Limb (tissue), 2 donors: ENCODE results near the gene LCOR.
"Not testable (repeated sequence)": the region's sequence is repeated elsewhere in the genome, so short reads cannot be mapped to it uniquely, and the experiment has no call there.

Source experiments
- DNase-seq, 2 donors: peaks; one replicate each; pipeline ENCODE4 v3.0.0-alpha.2; 2016; ENCODE audit errors: extremely low spot score in 2 of 2

LCOR gene

DNA sequence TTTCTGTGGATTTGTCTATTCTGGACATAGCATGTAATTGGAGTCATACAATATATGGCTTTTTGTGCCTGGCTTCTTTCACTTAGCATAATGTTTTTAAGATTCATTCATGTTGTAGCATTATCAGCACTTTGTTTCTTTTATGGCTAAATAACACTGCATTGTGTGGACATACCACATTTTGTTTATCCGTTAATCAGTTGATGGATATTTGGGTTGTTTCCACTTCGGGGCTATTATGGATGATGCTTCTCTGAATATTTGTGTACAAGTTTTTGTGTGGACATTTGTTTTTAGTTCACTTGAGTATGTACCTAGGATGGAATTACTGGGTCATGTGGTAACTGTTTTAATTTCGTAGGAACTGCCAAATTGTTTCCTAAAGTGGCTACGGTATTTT lies 6.4 kb downstream of the LCOR start:
- no peak for DNase-seq

DNA sequence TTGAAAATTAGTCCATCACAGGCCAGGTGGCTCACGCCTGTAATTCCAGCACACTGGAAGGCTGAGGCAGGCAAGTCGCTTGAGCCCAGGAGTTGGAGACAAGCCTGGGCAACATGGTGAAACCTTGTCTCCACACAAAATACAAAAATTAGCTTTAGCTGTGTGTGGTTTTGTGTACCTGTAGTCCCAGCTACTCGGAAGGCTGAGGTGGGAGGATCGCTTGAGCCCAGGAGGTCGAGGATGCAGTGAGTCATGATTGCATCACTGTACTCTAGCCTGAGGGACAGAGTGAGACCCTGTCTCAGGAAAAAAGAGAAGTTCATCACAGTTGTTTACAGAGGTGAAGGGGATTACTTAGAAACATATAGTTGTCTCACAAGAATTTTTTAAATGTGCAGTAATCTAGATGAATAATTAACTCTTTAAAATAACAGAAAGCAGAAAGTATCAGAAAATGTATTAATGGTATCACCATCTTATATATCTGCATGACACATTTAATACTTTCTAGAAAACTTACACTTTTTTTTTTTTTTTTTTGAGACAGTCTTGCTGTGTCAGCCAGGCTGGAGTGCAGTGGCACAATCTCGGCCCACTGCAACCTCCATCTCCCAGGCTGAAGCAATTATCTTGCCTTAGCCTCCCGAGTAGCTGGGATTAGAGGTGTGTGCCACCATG lies 8.9 kb downstream of the LCOR start:
- DNase-seq = no peak

DNA sequence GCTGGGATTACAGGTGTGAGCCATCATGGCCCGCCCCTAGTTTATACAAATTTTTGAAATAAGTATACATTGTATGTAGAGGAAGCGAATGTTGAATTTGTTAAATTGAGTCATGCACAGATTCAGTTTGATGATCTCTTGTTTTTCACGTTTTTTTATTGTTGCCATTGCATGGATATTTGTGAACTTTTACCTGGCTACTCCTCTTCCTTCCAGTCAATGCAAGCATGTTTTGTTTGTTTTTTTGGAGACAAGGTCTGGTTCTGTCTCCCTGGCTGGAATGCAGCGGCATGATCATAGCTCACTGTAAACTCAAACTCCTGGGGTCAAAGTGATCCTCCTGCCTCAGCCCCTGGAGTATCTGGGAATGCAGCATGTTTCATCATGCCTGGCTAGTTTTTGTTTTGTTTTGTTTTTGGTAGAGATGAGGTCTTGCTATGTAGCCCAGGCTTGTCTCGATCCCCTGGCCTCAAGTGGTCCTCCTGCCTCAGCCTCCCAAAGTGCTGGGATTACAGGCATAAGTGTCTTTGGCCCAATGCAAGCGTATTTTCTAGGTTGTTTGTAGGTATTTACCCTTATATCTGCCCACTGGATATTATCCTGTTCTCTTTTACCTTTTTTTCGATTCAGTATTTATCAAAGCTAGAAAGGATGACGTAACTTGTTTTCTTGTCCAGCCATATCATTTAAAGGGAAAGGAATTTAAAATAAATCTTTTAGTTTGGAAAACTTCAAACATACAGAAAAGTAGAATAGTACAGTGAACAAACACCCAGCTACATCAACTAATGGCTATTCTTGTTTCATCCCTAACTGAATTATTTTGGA lies 11.0 kb downstream of the LCOR start:
- DNase-seq = no peak

DNA sequence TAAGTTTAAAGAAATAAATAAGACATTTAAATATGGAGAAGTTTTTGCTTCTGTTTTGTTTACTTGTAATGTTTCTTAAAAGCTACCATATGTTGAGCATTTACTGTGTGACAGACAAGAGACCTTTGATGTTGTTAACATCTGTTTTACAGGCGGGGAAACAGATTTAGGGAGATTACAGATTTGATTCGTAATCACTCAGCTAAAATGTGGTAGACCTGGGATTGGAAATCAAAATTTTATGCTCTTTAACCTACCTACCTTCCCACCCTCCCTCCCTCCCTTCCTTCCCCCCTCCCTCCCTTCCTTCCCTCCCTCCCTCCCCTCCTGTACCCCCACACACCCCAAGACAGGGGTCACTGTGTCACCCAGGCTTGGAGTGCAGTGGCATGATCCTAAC lies 11.7 kb downstream of the LCOR start:
- DNase-seq = no peak

DNA sequence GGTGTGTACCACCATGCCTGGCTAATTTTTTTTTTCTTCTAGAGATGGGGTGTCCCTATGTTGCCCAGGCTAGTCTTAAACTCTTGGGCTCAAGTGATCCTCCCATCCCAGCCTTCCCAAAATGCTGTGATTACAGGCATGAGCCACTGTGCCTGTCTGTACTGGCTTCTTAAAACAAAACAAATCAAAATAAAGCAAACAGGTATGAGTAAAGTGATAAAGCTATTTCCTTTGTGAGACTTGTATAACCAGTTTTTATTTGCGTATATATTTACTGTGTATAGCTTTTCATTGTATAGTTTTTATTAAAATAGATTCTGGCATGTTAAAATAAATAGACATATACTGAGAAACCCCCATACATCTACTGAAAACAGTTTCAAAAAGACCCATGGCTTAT lies 14.3 kb downstream of the LCOR start:
- DNase-seq = no peak

DNA sequence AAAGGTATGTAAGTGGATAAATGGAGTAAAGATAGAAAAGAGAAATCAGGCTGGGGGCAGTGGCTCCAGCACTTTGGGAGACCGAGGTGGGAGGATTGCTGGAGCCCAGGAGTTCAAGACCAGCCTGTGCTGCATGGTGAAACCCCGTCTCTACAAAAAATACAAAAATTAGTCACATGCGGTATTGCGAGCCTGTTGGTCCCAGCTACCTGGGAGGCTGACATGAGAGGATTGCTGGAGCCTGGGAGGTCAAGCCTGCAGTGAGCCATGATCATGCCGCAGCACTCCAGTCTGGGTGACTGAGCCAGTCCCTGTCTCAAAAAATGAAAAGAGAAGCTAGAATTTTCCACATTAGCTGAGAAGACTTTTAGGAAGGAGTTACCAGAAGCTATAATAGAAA lies 14.8 kb downstream of the LCOR start:
- no peak for DNase-seq

DNA sequence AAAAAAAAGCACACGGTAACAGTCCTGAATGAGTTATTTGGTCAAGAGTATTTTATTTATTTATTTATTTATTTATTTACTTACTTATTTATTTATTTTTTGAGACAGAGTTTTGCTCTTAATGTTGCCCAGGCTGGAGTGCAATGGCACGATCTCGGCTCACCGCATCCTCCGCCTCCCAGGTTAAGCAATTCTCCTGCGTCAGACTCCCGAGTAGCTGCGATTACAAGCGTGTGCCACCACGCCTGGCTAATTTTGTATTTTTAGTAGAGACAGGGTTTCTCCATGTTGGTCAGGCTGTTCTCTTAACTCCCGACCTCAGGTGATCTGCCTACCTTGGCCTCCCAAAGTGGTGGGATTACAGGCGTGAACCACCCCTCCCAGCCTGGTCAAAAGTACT lies 15.3 kb downstream of the LCOR start:
- not testable (repeated sequence) for DNase-seq

DNA sequence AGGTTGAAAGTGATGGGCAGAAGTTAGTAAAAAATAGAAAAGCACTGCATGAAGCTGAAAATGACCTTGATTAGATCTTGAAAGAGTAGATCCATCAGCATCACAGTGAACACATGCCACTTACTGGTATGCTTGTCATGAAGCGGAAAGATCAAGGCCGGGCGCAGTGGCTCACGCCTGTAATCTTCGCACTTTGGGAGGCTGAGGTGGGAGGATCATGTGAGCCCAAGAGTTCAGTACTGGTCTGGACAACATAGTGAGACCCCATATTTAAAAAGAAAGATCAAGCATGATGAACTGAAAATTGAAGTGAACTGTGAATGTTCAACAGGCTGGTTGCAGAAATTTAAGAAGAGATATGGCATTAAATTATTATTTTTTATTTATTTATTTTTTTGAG lies 18.0 kb downstream of the LCOR start:
- DNase-seq = no peak

DNA sequence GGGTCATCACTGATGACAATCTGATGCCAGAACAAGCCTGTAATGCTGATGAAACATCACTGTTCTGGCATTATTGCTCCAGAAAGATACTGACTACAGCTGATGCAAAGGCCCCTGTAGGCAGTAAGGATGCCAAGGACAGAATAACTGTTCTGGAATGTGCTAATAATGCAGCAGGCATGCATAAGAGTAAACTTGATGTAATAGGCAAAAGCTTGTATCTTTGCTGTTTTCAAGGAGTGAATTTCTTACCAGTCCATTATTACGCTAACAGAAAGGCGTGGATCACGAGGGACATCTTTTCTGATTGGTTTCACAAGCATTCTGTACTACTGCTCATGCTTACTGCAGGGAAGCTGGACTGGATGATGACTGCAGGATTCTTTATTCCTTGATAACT lies 18.7 kb downstream of the LCOR start:
- no peak for DNase-seq

DNA sequence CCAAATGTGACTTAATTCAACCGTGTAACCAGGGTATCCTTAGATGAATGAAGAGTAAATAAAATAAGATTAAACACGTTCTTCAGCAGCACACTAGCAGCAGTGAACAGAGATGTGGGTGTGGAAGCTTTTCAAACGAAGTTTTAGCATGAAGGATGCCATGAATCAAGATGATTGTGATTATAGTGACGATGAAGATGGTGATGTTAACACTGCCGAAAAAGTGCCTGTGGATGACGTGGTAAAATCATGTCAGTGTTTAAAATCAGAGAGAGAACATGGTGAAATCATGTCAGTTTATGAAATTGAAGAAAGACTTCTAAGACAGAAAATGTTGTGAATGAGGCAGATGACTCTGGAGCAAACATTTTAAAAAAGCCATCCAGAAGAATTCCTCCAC lies 19.2 kb downstream of the LCOR start:
- DNase-seq = no peak

DNA sequence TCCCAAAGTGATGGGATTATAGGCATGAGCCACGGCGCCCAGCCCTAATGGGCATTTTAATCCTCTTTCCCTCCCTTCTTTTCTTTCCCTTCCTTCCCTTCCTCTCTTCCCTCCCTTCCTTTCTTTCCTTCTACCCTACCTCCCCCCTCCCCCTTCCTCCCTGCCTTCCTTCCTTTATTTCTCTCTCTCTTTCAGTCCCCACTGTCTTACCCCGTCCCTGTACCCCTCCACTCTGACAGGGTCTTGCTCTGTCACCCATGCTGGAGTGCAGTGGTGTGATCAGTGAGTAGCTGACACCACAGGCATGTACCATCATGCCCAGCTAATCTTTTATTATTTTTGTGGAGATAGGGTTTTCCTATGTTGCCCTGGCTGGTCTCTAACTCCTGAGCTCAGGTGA lies 24.2 kb downstream of the LCOR start:
- DNase-seq = no peak

DNA sequence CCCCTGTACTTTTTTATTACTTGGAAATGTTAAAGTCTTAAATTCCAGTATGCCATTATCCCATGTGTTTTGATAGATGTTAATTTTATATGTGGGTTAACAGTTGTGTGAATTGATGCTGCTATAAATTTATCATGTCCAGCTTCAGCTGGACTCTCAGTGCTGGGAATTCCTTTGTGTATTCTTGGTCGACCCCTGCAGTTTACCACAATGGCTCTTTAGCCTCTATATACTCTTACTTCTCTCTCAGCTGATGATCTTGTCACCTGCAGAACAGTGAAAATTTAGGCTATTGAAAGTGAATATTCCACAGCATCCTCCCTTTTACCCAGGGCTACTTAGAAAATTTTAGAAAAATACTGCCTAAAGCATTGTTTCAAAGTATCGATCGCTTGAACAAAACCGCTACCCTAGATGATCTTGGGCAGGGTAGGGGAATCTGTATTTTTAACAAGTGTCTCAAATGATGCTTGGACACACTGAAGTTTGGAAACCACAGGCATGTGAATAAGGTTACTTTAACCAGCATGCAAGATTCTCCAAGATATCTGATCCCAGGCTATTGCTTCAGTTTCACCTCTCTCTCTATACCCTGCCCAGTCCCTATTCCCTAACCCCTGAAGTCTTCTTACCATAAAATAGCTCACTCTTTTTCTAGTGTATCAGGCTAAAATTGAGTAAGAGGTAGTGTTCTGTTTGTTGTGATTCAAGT lies 25.4 kb downstream of the LCOR start:
- no peak for DNase-seq

DNA sequence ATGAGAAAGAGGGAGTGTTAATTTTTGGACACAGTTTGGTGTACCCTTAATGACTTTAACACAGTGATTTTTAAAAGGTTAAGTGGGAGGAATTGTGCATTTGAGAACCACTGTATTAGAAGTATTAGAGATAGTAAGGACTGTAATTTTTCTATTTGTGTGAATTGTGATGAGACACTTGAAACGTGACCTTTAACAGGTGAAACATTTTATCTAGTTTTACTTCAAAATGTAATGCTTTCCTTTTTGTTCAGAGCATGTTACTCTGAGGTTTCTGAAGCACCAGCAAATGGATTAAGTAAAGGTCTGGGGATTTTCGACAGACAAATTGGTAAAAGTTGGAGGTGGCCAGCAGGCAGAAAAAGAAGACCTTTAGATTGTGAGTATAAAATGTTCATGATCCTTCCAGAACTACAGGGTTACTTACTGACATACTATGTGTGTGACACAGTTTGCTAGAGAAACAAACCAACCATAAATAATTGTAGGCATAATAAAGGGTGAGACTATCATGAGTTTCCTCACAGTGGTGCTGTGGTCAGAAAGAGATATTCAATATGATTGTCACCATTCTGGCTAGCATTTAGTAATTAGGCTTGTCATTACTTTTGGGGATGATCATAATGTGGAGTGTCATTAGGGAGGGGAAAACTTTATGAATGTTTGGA lies 26.1 kb downstream of the LCOR start:
- no peak for DNase-seq

DNA sequence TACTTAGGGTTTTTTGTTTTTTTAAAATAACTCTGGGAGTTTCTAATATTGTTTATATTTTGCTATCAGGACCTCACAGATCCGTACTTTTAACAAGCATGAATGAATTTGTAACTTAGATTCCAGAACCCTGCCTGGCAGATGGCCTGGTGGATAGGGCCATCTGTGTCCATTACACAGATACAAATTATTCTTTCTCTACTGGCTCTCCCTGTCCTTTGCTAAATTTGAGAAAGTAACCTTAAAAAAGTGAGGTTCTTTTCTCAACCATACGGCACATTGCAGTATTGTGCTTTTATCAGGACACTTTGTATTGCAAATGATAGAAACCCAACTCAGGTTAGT lies 26.6 kb downstream of the LCOR start:
- no peak for DNase-seq

DNA sequence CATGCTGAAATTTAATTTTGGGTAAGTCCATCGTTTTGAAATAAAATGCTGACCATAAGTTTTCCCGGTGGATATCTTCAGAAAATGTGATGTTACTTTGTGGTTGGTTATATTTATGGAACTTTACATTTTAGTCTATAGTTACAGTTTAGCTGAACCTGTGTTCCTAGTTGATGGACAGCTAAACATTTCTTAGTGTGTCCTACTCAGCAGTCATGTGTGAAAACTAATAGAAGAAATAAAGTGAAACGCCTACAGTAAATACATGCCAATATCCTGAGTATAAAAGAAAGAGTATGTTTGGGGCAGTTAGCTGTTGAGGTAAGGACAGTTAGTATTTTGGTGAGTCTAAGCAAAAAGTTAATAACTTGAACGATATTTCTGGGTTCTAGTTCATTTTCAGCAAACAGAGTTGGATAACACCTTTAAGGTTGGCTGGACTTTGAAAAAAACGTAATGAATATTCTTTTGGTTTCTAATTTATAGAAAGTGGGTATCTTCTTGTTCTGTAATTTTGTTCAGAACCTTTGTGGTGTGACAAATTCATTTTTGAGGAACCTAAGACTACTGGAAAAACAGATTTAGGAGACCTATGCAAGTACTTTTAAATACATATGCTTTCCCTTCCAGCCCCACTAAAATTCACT lies 28.7 kb downstream of the LCOR start:
- DNase-seq = no peak

DNA sequence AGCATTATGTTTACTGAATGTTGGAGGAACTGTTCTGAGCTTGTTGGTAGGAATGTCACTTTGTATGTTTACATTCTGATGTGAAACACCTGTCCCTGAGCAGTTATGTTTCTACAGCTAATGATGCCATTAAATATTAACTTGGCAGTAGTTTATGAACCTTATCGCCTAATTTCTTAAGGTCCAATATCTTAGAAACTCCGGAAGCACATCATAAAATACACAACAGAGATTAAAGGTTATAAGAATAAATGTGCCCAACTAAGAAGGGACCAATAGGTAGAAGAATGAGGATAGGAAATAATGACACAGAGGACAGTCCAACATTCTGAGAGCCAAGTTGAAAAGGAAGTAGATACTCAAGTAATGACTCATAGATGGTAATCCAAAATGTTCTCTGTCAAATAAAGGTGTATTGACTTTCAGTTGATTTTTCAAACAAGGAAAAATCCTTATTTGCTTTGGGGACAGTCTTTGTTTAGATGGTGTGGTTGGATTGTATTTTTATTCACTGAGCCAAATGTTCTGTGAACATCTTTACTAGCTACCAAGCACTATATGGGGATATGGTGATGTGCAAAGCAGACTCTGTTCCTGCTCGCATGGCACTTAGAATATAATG lies 31.9 kb downstream of the LCOR start:
- no peak for DNase-seq

DNA sequence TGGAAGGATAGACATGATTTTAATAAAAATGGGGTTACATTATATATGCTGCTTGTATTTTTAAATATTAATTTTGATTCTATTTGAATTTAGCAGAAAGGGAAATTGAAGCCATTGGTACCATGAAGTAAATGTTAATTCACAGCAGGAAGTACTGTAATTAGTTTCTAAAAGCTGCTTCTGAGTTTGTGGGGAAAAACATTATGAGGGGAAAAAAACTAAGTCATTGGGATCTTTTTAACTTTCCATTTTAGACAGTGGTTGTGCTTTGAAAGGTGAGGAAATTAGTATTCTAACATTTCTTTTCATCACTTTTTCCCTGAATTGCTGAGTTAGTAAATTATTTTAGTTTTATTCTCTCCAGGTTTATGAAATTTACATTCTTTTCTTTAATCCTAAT lies 41.0 kb downstream of the LCOR start:
- no peak for DNase-seq

DNA sequence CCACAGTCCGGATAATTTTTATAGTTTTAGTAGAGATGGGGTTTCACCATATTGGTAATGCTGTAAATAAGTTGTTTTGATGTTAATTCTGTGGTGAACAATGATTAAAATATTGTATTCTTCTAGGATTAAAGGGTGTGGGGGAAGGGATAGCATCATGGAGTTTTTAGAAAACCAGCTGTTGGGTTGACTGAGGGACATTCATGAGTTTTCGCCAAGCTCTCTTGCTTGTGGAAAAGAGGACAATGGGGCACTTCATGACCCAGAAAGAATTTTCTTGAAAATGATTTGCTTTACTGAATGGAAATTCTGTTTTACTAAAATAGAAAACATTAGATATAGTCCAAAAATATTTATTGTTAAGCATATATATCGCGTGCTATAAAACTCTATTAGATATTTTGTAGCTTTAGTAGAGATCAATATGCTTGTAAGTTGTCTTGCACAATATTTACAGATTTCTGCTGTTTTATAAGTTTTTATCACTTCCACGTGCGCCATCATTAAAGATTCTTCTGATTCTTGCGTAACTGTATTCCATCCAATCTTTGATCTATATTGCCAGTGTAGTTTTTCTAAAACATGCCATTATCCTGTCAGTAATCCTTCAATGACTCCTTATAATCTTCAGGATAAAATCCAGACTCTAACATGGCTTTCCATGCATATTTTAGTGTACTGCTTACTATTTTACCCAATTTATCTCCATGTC lies 41.8 kb downstream of the LCOR start:
- no peak for DNase-seq

DNA sequence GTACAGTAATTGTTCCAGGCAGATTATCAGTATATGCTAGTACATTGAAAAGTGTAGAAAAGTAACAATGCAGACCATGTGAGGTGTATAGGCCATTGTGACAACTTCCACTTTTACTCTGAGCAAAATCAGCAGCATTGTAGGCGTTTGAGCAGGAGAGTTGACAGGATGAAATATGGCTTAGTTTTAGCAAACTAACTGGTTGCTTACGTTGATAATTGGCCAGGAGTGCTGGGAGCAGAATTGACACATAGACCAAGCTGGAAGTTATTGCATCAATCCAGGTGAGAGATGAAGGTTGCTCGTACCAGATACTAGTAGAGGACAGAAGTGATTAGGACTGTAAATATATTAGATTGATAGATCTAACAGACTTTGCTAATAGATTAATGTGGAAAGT lies 46.0 kb downstream of the LCOR start:
- no peak for DNase-seq

DNA sequence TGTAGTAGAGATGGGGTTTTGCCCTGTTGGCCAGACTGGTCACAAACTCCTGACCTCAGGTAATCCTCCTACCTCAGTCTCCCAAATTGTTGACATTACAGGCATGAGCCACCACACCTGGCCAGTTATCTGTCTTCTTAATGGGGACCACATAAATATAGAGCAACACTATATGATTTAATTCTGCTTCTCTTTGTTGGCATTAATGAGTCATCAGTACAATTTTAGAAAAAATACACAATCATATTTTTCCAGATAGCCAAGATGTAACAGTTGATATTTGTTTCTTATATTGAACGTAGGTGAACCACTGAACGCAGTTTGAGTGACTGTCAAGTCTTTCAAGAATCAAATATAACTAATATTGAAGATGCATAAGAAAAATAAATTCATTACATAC lies 48.5 kb downstream of the LCOR start:
- no peak for DNase-seq
